ENCODE data around the gene KNSTRN. TPM values are rescaled to one million over a fixed set of nuclear protein-coding genes. Genes with fewer than 3 reads are reported as not detected.
A peak's percentile ranks its signal among the peaks of the same experiment; 100 is the strongest.

KNSTRN gene
- total RNA-seq, 2 experiments from 2014 or later, result 57.5 to 63.3 TPM

- Mint-ChIP-seq H3K9me3 (no peaks in the 10 kb centered on the region), H3K4me1 (peaks cover 23% of the 10 kb centered on the region), H3K27ac (no peak overlapping the region), H3K36me3 (ENCODE audit: low read depth) (peaks cover 4% of the 10 kb centered on the region), H3K4me3 (no peak overlapping the region), H3K27me3 (peaks cover 60% of the 10 kb centered on the region)
- no peak for DNase-seq
- CTCF ChIA-PET, result interaction anchor here (1.0 to 2.3 kb wide), 4 partner anchors 14 to 91 kb away, joined by 3 to 7 read pairs (median 4); no protein-coding TSS in a partner anchor
- POLR2A ChIA-PET, result no interaction called here
Observed at GRCh38 chr15:40435710-40436089, 53.2 kb downstream of the KNSTRN start.

GRCh38 chr15:40436116-40436891 is 53.8 kb downstream of the KNSTRN start:
- POLR2A ChIA-PET, result no interaction called here

GRCh38 chr15:40436892-40437751 is 54.6 kb downstream of the KNSTRN start:
- Mint-ChIP-seq H3K9me3 (no peaks in the 10 kb centered on the region), H3K27me3 (peaks cover 60% of the 10 kb centered on the region), H3K36me3 (ENCODE audit: low read depth) (peaks cover 4% of the 10 kb centered on the region), H3K4me1 (peaks cover 23% of the 10 kb centered on the region), H3K4me3 (no peak overlapping the region), H3K27ac (no peak overlapping the region)
- ChIA-PET POLR2A (no interaction called here), CTCF (interaction anchor here (0.6 to 2.3 kb wide), 4 partner anchors 7 to 99 kb away, joined by 3 to 7 read pairs (median 3); no protein-coding TSS in a partner anchor)
- DNase-seq, result no peak

More at GRCh38 chr15:40436116-40436891, 53.8 kb downstream of the KNSTRN start:
- Mint-ChIP-seq H3K27ac (no peak overlapping the region), H3K27me3 (peaks cover 60% of the 10 kb centered on the region), H3K9me3 (no peaks in the 10 kb centered on the region), H3K36me3 (ENCODE audit: low read depth) (peaks cover 4% of the 10 kb centered on the region), H3K4me1 (peaks cover 23% of the 10 kb centered on the region), H3K4me3 (no peak overlapping the region)
- DNase-seq, result no peak
- CTCF ChIA-PET, result interaction anchor here (1.0 to 2.3 kb wide), 3 partner anchors 15 to 92 kb away, joined by 3 to 7 read pairs (median 4); no protein-coding TSS in a partner anchor

- Mint-ChIP-seq H3K27ac (no peak overlapping the region), H3K36me3 (ENCODE audit: low read depth) (peaks cover 9% of the 10 kb centered on the region), H3K9me3 (no peaks in the 10 kb centered on the region), H3K4me3 (no peak overlapping the region), H3K4me1 (peaks cover 32% of the 10 kb centered on the region), H3K27me3 (peaks cover 63% of the 10 kb centered on the region)
- ChIA-PET POLR2A (no interaction called here), CTCF (interaction anchor here (0.6 to 1.5 kb wide), 5 partner anchors 8 to 70 kb away, joined by 3 read pairs; no protein-coding TSS in a partner anchor)
- no peak for DNase-seq
Observed at GRCh38 chr15:40437752-40438687, 55.5 kb downstream of the KNSTRN start.

- ChIA-PET CTCF (interaction anchor here (0.6 to 4.8 kb wide), 7 partner anchors 9 to 71 kb away, joined by 3 to 28 read pairs (median 3); no protein-coding TSS in a partner anchor), POLR2A (no interaction called here)
- H3K9me3 Mint-ChIP-seq, result no peaks in the 10 kb centered on the region
- H3K4me3 Mint-ChIP-seq, result no peak overlapping the region
- peaks cover 61% of the 10 kb centered on the region for H3K27me3 Mint-ChIP-seq
- no peak overlapping the region for H3K27ac Mint-ChIP-seq
- no peak for DNase-seq
- peaks cover 12% of the 10 kb centered on the region for H3K36me3 Mint-ChIP-seq (ENCODE audit: low read depth)
- peaks cover 38% of the 10 kb centered on the region for H3K4me1 Mint-ChIP-seq
Observed at GRCh38 chr15:40438712-40439111, 56.2 kb downstream of the KNSTRN start.

- CTCF ChIA-PET, result interaction anchor here (0.6 to 4.8 kb wide), 10 partner anchors 8 to 130 kb away, joined by 3 to 28 read pairs (median 3); partner anchors contain the start of gene INAFM2
- POLR2A ChIA-PET, result no interaction called here
- Mint-ChIP-seq H3K27me3 (peaks cover 58% of the 10 kb centered on the region), H3K4me1 (peaks cover 45% of the 10 kb centered on the region), H3K9me3 (no peaks in the 10 kb centered on the region), H3K27ac (peak overlapping the region; percentile 83), H3K4me3 (peak overlapping the region; percentile 87), H3K36me3 (ENCODE audit: low read depth) (peaks cover 13% of the 10 kb centered on the region)
- no peak for DNase-seq
Observed at GRCh38 chr15:40439461-40439959, 57.0 kb downstream of the KNSTRN start.

GRCh38 chr15:40439960-40440742 is 57.6 kb downstream of the KNSTRN start:
- CTCF ChIA-PET, result interaction anchor here (0.6 to 4.8 kb wide), 13 partner anchors 9 to 336 kb away, joined by 3 to 28 read pairs (median 3); partner anchors contain the start of gene INAFM2
- peak overlapping the region; percentile 83 for H3K27ac Mint-ChIP-seq
- peaks cover 53% of the 10 kb centered on the region for H3K27me3 Mint-ChIP-seq

GRCh38 chr15:40440743-40441564 is 58.4 kb downstream of the KNSTRN start, which contains the start of gene BAHD1:
BAHD1 (plus strand) TSS chr15:40440953; CDS start chr15:40458465, 17,512 bp downstream.
- peaks cover 46% of the 10 kb centered on the region for H3K27me3 Mint-ChIP-seq
- peak; percentile 96 for DNase-seq
- H3K36me3 Mint-ChIP-seq (ENCODE audit: low read depth), result peaks cover 9% of the 10 kb centered on the region
- no peaks in the 10 kb centered on the region for H3K9me3 Mint-ChIP-seq
- ChIA-PET POLR2A (interaction anchor here (0.6 kb wide), 1 partner anchor 9 kb away, joined by 3 read pairs; no protein-coding TSS in a partner anchor), CTCF (interaction anchor here (0.6 to 4.8 kb wide), 8 partner anchors 11 to 336 kb away, joined by 3 to 28 read pairs (median 4); no protein-coding TSS in a partner anchor)
- H3K4me3 Mint-ChIP-seq, result peak within 1 kb of the TSS; percentile 88
- peak within 1 kb of the TSS; percentile 83 for H3K27ac Mint-ChIP-seq
- H3K4me1 Mint-ChIP-seq, result peaks cover 50% of the 10 kb centered on the region

More at GRCh38 chr15:40439960-40440742, 57.6 kb downstream of the KNSTRN start:
- no peak for DNase-seq
- Mint-ChIP-seq H3K4me1 (peaks cover 48% of the 10 kb centered on the region), H3K36me3 (ENCODE audit: low read depth) (peaks cover 13% of the 10 kb centered on the region), H3K4me3 (peak overlapping the region; percentile 87), H3K9me3 (no peaks in the 10 kb centered on the region)
- POLR2A ChIA-PET, result interaction anchor here (0.6 kb wide), 2 partner anchors 10 to 127 kb away, joined by 3 to 4 read pairs; no protein-coding TSS in a partner anchor

- peak overlapping the region; percentile 82 for H3K27ac Mint-ChIP-seq
- H3K9me3 Mint-ChIP-seq, result no peaks in the 10 kb centered on the region
- H3K27me3 Mint-ChIP-seq, result peaks cover 40% of the 10 kb centered on the region
- no peak for DNase-seq
- peak overlapping the region; percentile 88 for H3K4me3 Mint-ChIP-seq
- peaks cover 48% of the 10 kb centered on the region for H3K4me1 Mint-ChIP-seq
- POLR2A ChIA-PET, result interaction anchor here (1.0 kb wide), 1 partner anchor 10 kb away, joined by 3 read pairs; no protein-coding TSS in a partner anchor
- CTCF ChIA-PET, result interaction anchor here (1.0 to 4.8 kb wide), 5 partner anchors 10 to 97 kb away, joined by 3 to 28 read pairs (median 4); no protein-coding TSS in a partner anchor
- H3K36me3 Mint-ChIP-seq (ENCODE audit: low read depth), result peaks cover 9% of the 10 kb centered on the region
Observed at GRCh38 chr15:40441565-40442531, 59.3 kb downstream of the KNSTRN start.

All from activated CD4-positive, alpha-beta T cell treated with anti-CD3 and anti-CD28 coated beads, Interleukin-2, amount 10 ng/mL, durations not matched to agents 7 days and 5 days (primary cell).